ENCODE results near the gene XRRA1.

DNA sequence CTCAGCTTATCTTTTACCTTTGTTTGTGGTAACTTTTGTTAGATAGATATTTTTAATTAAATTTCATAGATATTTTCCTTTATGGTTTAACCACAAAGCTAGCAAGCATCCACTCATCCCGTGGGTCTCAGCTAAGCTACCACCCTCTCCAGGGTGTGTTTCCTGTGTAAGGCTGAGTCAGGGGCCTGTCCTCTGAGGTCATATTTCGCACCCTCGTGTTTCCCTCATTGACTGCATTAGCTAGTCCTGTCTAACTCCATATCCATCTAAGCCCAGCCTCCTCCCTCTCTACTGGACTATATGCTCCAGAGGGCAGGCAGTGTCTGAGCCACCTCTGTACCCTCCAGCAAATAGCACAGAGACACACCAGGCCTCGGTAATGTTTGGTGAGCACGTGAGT lies 16.7 kb downstream of the XRRA1 start:
- no peak for TF ChIP-seq ZNF274 (IDR thresholded peaks at IDR 0.05; ENCODE audit: low read depth, low read length)
- TF ChIP-seq SUZ12 (IDR thresholded peaks at IDR 0.05; ENCODE audit: extremely low read depth, insufficient read depth, insufficient read length): no peak
